Right lobe of liver (tissue), 4 donors: ENCODE data around the gene ANXA10.

Experiments
- POLR2A ChIP-seq: fragments of 450-650 bp; IDR thresholded peaks from one replicate; pipeline ENCODE4 v1.6.1; 2017; ENCODE audit warnings: antibody characterized with exemption, mild to moderate bottlenecking
- TF ChIP-seq, protein P1 (sequence below), 4 donors: fragments of 200-600 bp in 3 of 4; fragments of 450-650 bp in 1 of 4; IDR thresholded peaks; one replicate each; pipeline versions ENCODE4 v1.5.1 to v1.8.0; 2016 to 2022; ENCODE audit warnings: antibody characterized with exemption in 4 of 4, mild to moderate bottlenecking in 2 of 4
- donor health status: DM: no; HTN: no; CAD: no.
- donor health status: DM: no; HTN: no; CAD: no.
- donor health status: DM: no; HTN: yes; CAD: no.

DNA sequence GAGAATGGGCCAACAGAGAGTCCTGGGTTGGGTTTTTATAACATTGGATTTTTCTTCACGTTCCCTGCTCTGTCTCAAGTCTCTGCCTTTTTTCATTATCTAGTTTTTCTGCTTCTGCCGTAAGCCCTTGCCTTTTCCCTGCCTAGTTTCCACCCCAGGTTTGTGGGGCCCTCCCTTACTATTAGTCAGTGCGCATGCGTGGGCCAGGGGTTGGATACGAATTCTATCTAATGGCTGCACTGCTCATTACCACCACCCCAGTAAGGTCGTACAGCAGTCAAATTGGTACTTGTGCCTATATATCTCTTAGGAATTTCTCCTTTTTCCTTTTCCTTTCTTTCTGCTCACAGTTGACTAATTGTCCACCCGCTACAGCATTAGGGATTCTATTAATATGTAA is 49.4 kb downstream of the ANXA10 start:
- TF ChIP-seq, protein P1, sequence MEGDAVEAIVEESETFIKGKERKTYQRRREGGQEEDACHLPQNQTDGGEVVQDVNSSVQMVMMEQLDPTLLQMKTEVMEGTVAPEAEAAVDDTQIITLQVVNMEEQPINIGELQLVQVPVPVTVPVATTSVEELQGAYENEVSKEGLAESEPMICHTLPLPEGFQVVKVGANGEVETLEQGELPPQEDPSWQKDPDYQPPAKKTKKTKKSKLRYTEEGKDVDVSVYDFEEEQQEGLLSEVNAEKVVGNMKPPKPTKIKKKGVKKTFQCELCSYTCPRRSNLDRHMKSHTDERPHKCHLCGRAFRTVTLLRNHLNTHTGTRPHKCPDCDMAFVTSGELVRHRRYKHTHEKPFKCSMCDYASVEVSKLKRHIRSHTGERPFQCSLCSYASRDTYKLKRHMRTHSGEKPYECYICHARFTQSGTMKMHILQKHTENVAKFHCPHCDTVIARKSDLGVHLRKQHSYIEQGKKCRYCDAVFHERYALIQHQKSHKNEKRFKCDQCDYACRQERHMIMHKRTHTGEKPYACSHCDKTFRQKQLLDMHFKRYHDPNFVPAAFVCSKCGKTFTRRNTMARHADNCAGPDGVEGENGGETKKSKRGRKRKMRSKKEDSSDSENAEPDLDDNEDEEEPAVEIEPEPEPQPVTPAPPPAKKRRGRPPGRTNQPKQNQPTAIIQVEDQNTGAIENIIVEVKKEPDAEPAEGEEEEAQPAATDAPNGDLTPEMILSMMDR (IDR thresholded peaks at IDR 0.05) = no peak
- TF ChIP-seq POLR2A = no peak
